Activated CD8-positive, alpha-beta memory T cell treated with anti-CD3 and anti-CD28 coated beads for 24 hours (primary cell): ENCODE results near the gene SPIB.

ENCODE experiments used
- DNase-seq: peaks from one replicate; pipeline ENCODE4 v3.0.0-alpha.2; 2020

SPIB gene

GRCh38 chr19:50476224-50476906 lies 57.6 kb downstream of the SPIB start, which contains the start of the genes EMC10 and GARIN5A:
Gene EMC10, plus strand, starts transcription at chr19:50476507. Its CDS starts 38 bp downstream, at chr19:50476545.
Gene GARIN5A, minus strand, starts transcription at chr19:50476848. Its CDS starts 460 bp downstream, at chr19:50476388.
- DNase-seq = peak; percentile 95

DNA sequence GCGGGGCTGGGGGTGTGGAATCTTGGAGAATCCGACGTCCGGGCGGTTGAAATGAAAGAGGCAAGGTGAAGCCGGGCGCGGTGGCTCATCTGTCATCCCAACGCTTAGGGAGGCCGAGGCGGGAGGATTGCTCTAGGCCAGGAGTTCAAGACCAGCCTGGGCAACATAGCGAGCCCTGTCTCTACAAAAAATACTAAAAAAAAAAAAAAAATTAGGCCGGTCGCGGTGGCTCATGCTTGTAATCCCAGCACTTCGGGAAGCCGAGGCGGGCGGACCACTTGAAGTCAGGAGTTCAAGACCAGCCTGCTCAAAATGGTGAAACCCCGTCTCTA lies 58.1 kb downstream of the SPIB start:
- DNase-seq = no peak

DNA sequence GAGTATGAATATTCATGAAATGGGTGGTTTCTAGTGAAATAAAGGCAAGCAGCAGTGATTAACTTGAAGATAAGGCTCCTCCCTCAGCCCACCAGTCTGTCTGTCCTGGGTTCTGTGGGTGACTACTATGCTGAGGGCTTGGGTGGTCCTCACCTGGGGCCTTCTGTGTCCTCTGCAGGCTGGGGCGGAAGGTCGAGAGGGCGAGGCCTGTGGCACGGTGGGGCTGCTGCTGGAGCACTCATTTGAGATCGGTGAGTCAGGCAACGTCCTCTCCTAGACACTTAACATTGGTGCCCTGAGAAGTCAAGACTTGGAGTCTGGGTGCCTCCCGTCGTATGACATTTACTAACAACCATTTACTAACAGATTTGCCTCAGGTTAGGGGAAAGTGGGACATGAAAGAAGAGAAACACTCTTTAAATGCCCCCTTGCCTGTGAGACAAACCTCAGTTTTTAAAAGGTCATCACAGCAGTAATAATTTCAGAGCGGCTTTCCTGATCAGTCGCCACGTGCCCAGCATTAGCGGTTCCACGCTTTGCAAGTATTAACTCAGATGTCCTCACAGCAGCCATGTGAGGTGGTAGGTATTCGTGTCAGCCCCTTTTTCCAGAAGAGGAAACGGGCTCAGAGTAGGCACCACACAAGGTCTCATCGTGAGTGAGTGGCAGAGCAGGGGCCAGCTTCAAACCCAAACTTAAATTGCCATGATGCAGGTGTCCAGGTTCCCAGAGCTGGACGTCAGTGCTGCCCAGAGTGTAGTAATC lies 59.2 kb downstream of the SPIB start:
- DNase-seq = no peak

DNA sequence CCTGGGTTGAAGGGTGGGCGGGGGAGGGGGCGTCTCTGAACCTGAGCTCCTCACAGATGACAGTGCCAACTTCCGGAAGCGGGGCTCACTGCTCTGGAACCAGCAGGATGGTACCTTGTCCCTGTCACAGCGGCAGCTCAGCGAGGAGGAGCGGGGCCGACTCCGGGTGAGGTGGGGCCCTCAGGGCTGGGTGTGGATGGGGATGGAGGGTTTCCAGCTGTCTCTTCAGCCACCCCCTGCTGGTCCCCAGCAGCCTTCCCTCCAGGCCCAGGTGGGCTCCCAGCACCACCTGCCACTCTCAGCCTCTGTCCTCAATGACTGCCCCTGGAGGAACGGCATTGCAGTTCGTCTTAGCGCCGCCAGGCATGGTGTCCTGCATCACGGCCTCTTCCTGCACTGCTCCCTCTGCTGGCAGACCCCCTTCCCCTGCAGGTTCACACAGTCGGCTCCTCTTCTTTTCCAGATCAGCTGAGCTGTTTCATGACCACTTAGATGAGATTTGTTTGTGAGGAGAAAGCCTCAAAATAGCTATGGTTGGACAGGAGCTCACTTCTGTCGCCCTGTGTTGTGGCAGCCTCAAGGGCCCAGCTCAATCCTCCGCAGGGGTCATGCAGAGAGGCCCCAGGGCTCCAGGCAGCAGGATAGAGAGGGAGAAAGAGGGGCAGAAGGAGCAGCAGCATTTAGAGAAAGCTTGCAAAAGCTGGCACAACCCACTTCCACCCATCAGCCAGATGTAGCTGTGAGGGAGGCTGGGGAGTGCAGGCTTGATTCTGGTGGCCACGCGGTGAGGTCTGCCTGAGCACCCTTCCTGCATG lies 60.4 kb downstream of the SPIB start:
- no peak for DNase-seq

DNA sequence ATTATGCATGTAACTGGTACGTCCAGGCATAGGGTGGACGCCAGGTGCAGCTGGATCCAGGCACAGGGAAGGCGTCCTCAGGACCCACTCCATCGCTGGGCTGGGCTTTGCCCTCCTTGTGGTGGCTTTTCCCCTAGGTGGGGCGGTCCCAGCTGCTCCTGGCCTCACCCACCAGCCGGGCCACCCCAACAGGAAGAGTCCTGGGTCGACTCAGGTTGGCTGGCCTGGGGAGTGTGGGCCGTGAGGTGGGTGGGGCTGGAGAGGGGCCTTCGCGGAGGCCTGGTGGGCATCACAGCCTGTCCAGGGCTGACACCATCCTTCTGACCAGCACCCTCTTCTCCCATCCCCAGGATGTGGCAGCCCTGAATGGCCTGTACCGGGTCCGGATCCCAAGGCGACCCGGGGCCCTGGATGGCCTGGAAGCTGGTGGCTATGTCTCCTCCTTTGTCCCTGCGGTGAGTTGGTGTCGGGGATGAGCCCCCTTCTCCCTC lies 61.1 kb downstream of the SPIB start:
- no peak for DNase-seq

DNA sequence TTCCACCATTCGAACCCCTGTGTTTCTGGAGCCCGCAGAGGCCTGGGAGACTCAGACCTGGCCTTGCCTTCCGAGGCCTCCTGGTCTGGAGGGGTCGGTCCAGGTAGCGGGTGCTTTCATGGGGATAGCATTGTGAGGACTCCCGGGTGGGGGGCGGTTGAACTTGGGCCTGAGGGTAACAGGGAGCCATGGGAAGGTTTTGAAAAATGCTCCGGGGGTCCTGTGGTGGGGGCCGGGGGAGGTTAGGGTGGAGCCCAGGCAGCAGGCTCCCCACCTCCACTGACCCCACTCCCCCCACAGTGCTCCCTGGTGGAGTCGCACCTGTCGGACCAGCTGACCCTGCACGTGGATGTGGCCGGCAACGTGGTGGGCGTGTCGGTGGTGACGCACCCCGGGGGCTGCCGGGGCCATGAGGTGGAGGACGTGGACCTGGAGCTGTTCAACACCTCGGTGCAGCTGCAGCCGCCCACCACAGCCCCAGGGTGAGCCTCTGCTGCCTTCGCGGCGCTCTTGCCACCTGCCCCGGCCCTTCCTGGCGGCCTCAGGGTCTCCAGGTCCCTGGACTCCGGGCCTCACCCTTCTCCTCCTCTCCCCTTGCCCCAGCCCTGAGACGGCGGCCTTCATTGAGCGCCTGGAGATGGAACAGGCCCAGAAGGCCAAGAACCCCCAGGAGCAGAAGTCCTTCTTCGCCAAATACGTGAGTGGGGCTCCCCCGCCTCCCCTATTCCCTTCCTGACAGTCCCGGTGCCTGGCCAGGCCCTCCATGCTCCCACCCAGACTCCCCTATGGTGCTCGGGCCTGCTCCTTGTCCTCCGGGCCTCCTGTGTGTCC lies 61.8 kb downstream of the SPIB start:
- no peak for DNase-seq
